Neural progenitor cell (in vitro differentiated cells): ENCODE data around the gene FYB1.

Experiments used
- EZH2 ChIP-seq: fragments of 200-600 bp; sonication (generic); IDR thresholded peaks from 2 replicates; pipeline ENCODE4 v1.6.1; 2017; ENCODE audit warnings: antibody characterized with exemption, mild to moderate bottlenecking, moderate library complexity
- EZH2phosphoT487 ChIP-seq: fragments of 200-600 bp; sonication (generic); IDR thresholded peaks from 2 replicates; pipeline ENCODE4 v1.6.1; 2017; ENCODE audit warnings: antibody characterized with exemption
- TF ChIP-seq, protein P1 (sequence below): fragments of 200-600 bp; sonication (generic); IDR thresholded peaks from 2 replicates; pipeline ENCODE4 v1.5.1; 2017; ENCODE audit warnings: antibody characterized with exemption, mild to moderate bottlenecking

DNA sequence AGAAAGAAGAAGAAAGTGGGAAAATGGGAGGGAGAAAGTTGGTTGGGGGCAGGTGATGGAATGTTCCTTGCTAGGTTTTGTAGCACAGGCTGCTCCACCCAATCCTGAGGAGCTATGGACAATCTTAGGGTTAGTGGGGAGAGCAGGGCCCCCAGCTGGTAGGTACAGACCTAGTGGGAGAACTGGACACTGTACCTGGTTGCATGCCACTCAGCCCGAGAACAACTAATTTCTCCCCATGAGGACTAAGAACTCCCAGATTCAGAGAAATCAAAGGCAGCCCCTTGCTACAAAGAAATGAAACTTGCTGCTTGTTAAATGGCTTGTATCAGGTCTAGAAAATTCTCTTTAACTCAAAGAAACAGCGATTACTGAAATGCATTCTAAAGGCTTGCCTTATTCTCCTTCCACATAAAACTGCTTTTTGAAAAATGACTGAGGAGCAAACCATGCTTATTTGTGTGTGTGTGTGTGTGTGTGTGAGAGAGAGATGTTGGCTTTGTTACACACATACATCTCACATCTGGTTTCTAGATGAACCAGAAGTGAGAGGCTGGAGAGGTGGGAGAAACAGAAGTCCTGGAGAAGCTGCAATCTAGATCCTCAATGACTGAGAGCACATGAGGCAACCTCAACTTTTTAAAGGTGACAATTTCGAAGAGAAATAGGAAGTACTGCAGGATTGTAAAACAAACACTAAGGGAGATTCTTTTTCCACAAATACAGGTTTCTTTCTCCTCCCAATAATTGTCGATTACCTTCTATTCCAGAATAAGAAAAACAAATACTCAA, 28.9 kb downstream of the FYB1 start:
- TF ChIP-seq, protein P1, sequence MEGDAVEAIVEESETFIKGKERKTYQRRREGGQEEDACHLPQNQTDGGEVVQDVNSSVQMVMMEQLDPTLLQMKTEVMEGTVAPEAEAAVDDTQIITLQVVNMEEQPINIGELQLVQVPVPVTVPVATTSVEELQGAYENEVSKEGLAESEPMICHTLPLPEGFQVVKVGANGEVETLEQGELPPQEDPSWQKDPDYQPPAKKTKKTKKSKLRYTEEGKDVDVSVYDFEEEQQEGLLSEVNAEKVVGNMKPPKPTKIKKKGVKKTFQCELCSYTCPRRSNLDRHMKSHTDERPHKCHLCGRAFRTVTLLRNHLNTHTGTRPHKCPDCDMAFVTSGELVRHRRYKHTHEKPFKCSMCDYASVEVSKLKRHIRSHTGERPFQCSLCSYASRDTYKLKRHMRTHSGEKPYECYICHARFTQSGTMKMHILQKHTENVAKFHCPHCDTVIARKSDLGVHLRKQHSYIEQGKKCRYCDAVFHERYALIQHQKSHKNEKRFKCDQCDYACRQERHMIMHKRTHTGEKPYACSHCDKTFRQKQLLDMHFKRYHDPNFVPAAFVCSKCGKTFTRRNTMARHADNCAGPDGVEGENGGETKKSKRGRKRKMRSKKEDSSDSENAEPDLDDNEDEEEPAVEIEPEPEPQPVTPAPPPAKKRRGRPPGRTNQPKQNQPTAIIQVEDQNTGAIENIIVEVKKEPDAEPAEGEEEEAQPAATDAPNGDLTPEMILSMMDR = no peak
- no peak for TF ChIP-seq EZH2phosphoT487
- no peak for TF ChIP-seq EZH2
